ENCODE data around the gene STAP2. TPM values are rescaled to one million over a fixed set of nuclear protein-coding genes. Genes with fewer than 3 reads are reported as not detected.

The STAP2 gene
- total and polyA plus RNA-seq, 9 of the 15 experiments (the other 6 are each of a cell fraction or from before 2014, with no cell fraction given), result 1.2 to 9.8 (median 4.5) TPM

GRCh38 chr19:4375164-4376027 is 36.8 kb upstream of the STAP2 start (continued):
- TF ChIP-seq FOXK2 (conservative IDR thresholded peaks at IDR 0.05 in 1 of 2, IDR thresholded peaks at IDR 0.05 in 1 of 2; ENCODE audit: low read depth in 2 of 2) (peak; percentile 45 to 61; a peak in 3 of 4 replicates), MAFG (tag; conservative IDR thresholded peaks at IDR 0.05) (no peak), HDAC1 (IDR thresholded peaks at IDR 0.05) (peak in 1 of 2 experiments; percentile 64; a peak in 2 of 4 replicates), HES1 (IDR thresholded peaks at IDR 0.05; ENCODE audit: low read depth) (peak; percentile 52), MYNN (IDR thresholded peaks at IDR 0.05) (peak; percentile 94), MYNN (CRISPR knock-in tag; IDR thresholded peaks at IDR 0.05) (no peak), PPARD (CRISPR knock-in tag; IDR thresholded peaks at IDR 0.05) (no peak), ZNF263 (CRISPR knock-in tag; IDR thresholded peaks at IDR 0.05; ENCODE audit: borderline replicate concordance) (0 out of 2 replicates have a peak, but pooled peaks have one; percentile 16), PHF21A (IDR thresholded peaks at IDR 0.05; ENCODE audit: borderline replicate concordance, low read depth) (peak; percentile 47; the same call in 1 of the 2 replicates), THRAP3 (IDR thresholded peaks at IDR 0.05; ENCODE audit: borderline replicate concordance) (no peak), ZNF197 (CRISPR knock-in tag; IDR thresholded peaks at IDR 0.05; ENCODE audit: low read depth) (peak; percentile 79), GATAD2A (IDR thresholded peaks at IDR 0.05) (no peak; the same call in 1 of the 2 replicates), PML (IDR thresholded peaks at IDR 0.05; ENCODE audit: low read length) (peak; percentile 84), CREB3L1 (IDR thresholded peaks at IDR 0.05; ENCODE audit: borderline replicate concordance, low read depth) (peak; percentile 66; the same call in 1 of the 2 replicates), MYC (IDR thresholded peaks at IDR 0.05; ENCODE audit: low read depth, low read length) (peak; percentile 83), MYC (CRISPR knock-in tag; IDR thresholded peaks at IDR 0.05; ENCODE audit: borderline replicate concordance, low read depth) (no peak), SUPT5H (IDR thresholded peaks at IDR 0.05) (peak; percentile 12; the same call in 1 of the 2 replicates), ATF3 (IDR thresholded peaks at IDR 0.05) (peak; percentile 100), ATF3 (CRISPR knock-in tag; conservative IDR thresholded peaks at IDR 0.05) (peak; percentile 99), RREB1 (CRISPR knock-in tag; IDR thresholded peaks at IDR 0.05) (peak; percentile 3; the same call in 1 of the 2 replicates)
